ENCODE measurements around the gene ETV4. TPM values are rescaled to one million over a fixed set of nuclear protein-coding genes. Genes with fewer than 3 reads are reported as not detected.

Gene ETV4
- total and polyA plus RNA-seq, 2 donors (not counting 1 experiment from before 2014, with no cell fraction given): not detected

- peaks cover 0 to 27% (median 5%) of the 10 kb centered on the region in 4 experiments for H3K27me3 ChIP-seq (replicated peaks in 1 of 4; ENCODE audit: control extremely low read depth in 1 of 4, control insufficient read depth in 3 of 4, insufficient read depth in 4 of 4, low read length in 3 of 4)
- no peaks in the 10 kb centered on the region for H4K20me1 ChIP-seq (ENCODE audit: control insufficient read depth, insufficient read depth, low read length, poor library complexity, severe bottlenecking)
- H3K4me1 Mint-ChIP-seq: no peaks in the 10 kb centered on the region
- no peaks in the 10 kb centered on the region for H3K9me3 ChIP-seq (ENCODE audit: control extremely low read depth in 1 of 3, control insufficient read depth in 2 of 3, insufficient read depth in 1 of 3, low read length in 2 of 3)
- no peak overlapping the region for H3K4me3 Mint-ChIP-seq
- no peaks in the 10 kb centered on the region for H3K9me3 Mint-ChIP-seq (ENCODE audit: insufficient read depth)
- H3K27ac Mint-ChIP-seq: no peak overlapping the region
- no peak overlapping the region for H3K9ac ChIP-seq (ENCODE audit: low read length)
- ChIA-PET POLR2A (no interaction called here), CTCF (no interaction called here)
- no peaks in the 10 kb centered on the region for H3K79me2 ChIP-seq (ENCODE audit: control insufficient read depth, insufficient read depth, low read length)
- no peak overlapping the region for H3K4me3 ChIP-seq (ENCODE audit: control extremely low read depth in 1 of 5, extremely low read depth in 1 of 5, insufficient read depth in 1 of 5, low read depth in 2 of 5, low read length in 4 of 5)
- DNase-seq (no peak), ATAC-seq (ENCODE audit: low read depth) (no peak)
- no peak overlapping the region for H2AFZ ChIP-seq (ENCODE audit: insufficient read depth, low read depth, low read length, poor library complexity, severe bottlenecking)
- H3K27ac ChIP-seq (ENCODE audit: low read length in 2 of 2): no peak overlapping the region
- 6% methylated on average over 3 of the region's 5 CpGs for WGBS (ENCODE audit: insufficient coverage)
- H3K4me1 ChIP-seq (ENCODE audit: control insufficient read depth in 2 of 2, insufficient read depth in 2 of 2, low read length in 2 of 2): no peaks in the 10 kb centered on the region
- no peaks in the 10 kb centered on the region for H3K36me3 ChIP-seq (replicated peaks in 1 of 2; ENCODE audit: control extremely low read depth in 1 of 2, control insufficient read depth in 1 of 2, extremely low read depth in 1 of 2, insufficient read depth in 2 of 2, low read length in 1 of 2)
- H3K4me2 ChIP-seq (replicated peaks; ENCODE audit: low read depth, low read length, poor library complexity, severe bottlenecking): no peak overlapping the region
- peaks cover 51% of the 10 kb centered on the region for H3K27me3 Mint-ChIP-seq
- intact Hi-C loops (cut with micrococcal nuclease): no loop called here
- TF ChIP-seq EZH2 (IDR thresholded peaks at IDR 0.05; ENCODE audit: borderline replicate concordance, insufficient read depth, low read depth, low read length, poor library complexity, severe bottlenecking): no peak
- no peak for TF ChIP-seq CTCF (IDR thresholded peaks at IDR 0.05)
These were observed 10.2 kb upstream of the ETV4 start for GRCh38 chr17:43556292-43556691.

- TF ChIP-seq EZH2 (IDR thresholded peaks at IDR 0.05; ENCODE audit: borderline replicate concordance, insufficient read depth, low read depth, low read length, poor library complexity, severe bottlenecking) (no peak), CTCF (IDR thresholded peaks at IDR 0.05) (no peak)
- Histone ChIP-seq H3K4me2 (replicated peaks; ENCODE audit: low read depth, low read length, poor library complexity, severe bottlenecking) (no peak overlapping the region), H4K20me1 (ENCODE audit: control insufficient read depth, insufficient read depth, low read length, poor library complexity, severe bottlenecking) (no peaks in the 10 kb centered on the region), H3K9me3 (ENCODE audit: control extremely low read depth in 1 of 3, control insufficient read depth in 2 of 3, insufficient read depth in 1 of 3, low read length in 2 of 3) (no peaks in the 10 kb centered on the region), H3K4me1 (ENCODE audit: control insufficient read depth in 2 of 2, insufficient read depth in 2 of 2, low read length in 2 of 2) (no peaks in the 10 kb centered on the region), H3K9ac (ENCODE audit: low read length) (no peak overlapping the region), H3K4me3 (ENCODE audit: control extremely low read depth in 1 of 5, extremely low read depth in 1 of 5, insufficient read depth in 1 of 5, low read depth in 2 of 5, low read length in 4 of 5) (no peak overlapping the region), H3K36me3 (replicated peaks in 1 of 2; ENCODE audit: control extremely low read depth in 1 of 2, control insufficient read depth in 1 of 2, extremely low read depth in 1 of 2, insufficient read depth in 2 of 2, low read length in 1 of 2) (no peaks in the 10 kb centered on the region), H3K27me3 (replicated peaks in 1 of 4; ENCODE audit: control extremely low read depth in 1 of 4, control insufficient read depth in 3 of 4, insufficient read depth in 4 of 4, low read length in 3 of 4) (peaks cover 0 to 24% (median 4%) of the 10 kb centered on the region in 4 experiments), H2AFZ (ENCODE audit: insufficient read depth, low read depth, low read length, poor library complexity, severe bottlenecking) (no peak overlapping the region), H3K27ac (ENCODE audit: low read length in 2 of 2) (no peak overlapping the region), H3K79me2 (ENCODE audit: control insufficient read depth, insufficient read depth, low read length) (no peaks in the 10 kb centered on the region)
- WGBS (ENCODE audit: insufficient coverage): 40% methylated on average over 4 of the region's 6 CpGs
- ChIA-PET CTCF (no interaction called here), POLR2A (no interaction called here)
- Mint-ChIP-seq H3K9me3 (ENCODE audit: insufficient read depth) (no peaks in the 10 kb centered on the region), H3K4me3 (no peak overlapping the region), H3K4me1 (no peaks in the 10 kb centered on the region), H3K27me3 (peaks cover 50% of the 10 kb centered on the region), H3K27ac (no peak overlapping the region)
- no peak for ATAC-seq (ENCODE audit: low read depth)
- intact Hi-C loops (cut with micrococcal nuclease): no loop called here
- no peak for DNase-seq
These were observed 8.7 kb upstream of the ETV4 start for GRCh38 chr17:43554857-43555256.
